VCaP (cell line): ENCODE results near the gene SPAG6.
A peak's percentile ranks its signal among the peaks of the same experiment; 100 is the strongest.

Source experiments
- H3K27ac ChIP-seq: fragments of 450-650 bp; 2 replicates; pipeline ENCODE4 v1.5.1; 2017
- CTCF ChIP-seq: fragments of 450-650 bp; conservative IDR thresholded peaks from 2 replicates; pipeline ENCODE4 v1.5.1; 2017; ENCODE audit warnings: mild to moderate bottlenecking, moderate library complexity

Gene SPAG6

DNA sequence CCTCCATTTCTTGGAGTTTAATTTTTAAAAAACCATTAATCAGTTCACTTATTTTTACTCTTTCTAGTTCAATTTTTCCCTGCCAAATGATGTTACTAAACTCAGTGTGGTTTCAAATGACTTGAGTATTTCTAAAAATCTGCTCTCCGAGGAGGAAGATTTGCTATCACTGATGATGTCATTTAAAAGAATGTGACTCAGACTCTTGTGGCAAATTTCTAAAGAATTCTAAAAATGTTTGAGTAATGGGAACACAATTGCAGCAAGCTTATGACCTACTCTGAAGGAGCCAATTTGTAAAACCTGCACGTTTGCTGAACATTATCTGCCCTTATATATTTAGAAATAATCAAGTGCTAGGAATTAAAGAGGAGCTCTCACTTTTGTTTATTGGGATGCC is 88.6 kb downstream of the SPAG6 start:
- no peak overlapping the region for H3K27ac ChIP-seq
- TF ChIP-seq CTCF = no peak

- no peak overlapping the region for H3K27ac ChIP-seq
- TF ChIP-seq CTCF = no peak
These were observed 89.2 kb downstream of the SPAG6 start for GRCh38 chr10:22434521-22434920.

- no peak overlapping the region for H3K27ac ChIP-seq
- no peak for TF ChIP-seq CTCF
These were observed 90.4 kb downstream of the SPAG6 start for GRCh38 chr10:22435650-22436049.

- no peak for TF ChIP-seq CTCF
These were observed 91.2 kb downstream of the SPAG6 start for GRCh38 chr10:22436526-22436892.

DNA sequence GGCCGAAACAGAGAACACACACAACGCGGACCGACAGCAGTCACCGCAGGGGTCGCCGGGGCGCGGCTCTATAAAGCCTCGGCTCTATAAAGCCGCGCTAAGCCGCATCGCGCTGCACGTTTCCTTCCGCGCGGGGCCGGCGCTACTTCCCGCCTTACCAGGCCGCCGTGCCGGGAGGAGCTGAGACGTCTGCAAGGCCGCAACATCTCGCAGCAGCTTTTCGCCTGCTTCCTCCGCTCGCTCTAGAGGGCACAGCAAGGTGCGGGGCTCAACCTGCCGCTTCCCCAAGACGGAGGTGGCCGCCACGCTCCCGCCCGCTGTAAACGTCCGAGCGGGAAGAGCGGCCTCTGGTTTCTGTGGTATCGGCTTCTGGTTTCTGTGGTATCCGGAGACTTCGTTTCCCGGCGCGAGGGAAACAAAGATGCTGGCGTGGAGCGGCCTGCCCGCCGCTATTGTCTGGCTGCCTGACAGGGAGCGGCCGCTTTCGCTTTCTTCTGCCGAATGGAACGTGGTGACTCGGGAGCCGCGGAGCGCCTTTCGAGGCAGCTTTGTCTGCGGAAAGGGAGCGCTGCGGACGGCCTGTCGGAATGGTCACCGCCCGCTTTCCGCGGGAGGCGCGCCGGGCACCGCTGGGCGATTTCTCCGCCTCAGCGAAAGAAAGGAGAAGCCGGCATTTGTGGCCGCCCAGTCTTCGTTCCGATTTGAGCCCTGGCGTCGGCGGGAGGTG is 91.8 kb downstream of the SPAG6 start:
- H3K27ac ChIP-seq = peak overlapping the region; percentile 92
- no peak for TF ChIP-seq CTCF

More at GRCh38 chr10:22436526-22436892, 91.2 kb downstream of the SPAG6 start:
- peak overlapping the region; percentile 92 for H3K27ac ChIP-seq

DNA sequence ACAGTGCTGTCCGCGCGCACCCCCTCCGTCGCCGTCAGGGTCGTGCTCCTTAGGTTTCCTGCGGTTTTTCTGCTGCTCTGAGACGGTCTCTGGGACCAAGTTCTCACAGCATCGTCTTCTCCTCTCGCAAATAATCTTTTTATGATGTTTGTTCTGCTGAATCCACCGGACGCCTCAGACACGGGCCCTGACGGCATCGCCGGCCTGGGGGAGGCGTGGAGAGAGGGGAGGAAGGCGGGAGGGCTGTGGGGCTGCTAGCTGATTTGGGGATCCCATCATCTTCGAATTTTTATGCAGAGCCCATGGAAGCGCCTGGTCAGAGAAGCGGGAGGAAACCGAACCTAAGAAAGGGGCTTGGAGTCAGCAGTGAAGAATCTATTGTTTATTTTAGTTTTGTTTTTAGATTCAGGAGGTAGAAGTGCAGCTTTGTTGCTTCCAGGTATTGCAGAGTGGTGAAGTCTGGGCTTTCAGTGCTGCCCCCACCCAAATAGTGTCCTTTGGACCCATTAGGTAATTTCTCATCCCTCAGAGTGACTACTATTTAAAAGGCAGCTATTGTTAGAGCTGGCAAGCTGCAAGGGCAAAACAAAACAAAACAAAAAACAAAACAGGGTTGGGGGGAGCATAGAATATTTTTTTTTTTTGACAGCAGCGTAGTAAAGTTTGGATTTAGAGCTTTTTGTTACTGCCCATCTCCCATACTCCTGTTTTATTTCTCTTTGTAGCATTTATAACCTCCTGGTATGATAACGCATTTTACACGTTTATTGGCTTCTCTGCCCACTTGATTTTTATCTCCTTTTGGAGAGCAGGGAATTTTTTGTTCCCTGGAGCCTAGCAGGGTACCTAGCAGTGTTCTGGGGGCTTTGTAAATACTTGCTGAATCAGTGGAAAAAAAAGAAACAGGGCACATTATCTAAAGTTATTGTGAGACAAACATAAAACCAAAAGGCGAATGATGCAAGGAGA is 92.6 kb downstream of the SPAG6 start:
- no peak for TF ChIP-seq CTCF
- H3K27ac ChIP-seq = peak overlapping the region; percentile 92

DNA sequence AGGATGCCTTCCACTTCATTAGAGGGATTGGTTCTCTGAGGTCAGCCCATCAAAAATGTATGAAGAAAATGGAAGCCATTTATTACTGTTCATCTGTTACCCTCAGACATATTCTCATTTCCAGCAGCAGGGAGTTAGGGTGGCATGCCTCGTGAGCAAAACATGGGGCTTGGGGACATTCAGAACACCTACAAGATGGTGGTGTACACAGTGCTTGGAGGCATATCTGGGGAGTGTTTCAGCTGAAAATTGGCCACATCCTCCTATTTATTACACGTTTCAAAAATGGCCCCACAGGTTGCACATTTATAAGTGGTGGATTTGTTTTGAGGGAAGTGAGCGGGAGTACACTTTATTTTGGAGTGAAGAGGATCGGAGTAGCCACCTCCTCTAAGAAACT is 93.4 kb downstream of the SPAG6 start:
- peak overlapping the region; percentile 92 for H3K27ac ChIP-seq
- TF ChIP-seq CTCF = no peak
